ENCODE results near the gene PDE4B.

Gene PDE4B

GRCh38 chr1:65938506-65938905 lies 145.8 kb downstream of the PDE4B start:
- no peak for DNase-seq (ENCODE audit: low spot score)
- H3K36me3 Mint-ChIP-seq (ENCODE audit: low read depth), result no peaks in the 10 kb centered on the region

GRCh38 chr1:65939191-65939590 lies 146.5 kb downstream of the PDE4B start:
- Mint-ChIP-seq H3K9me3 (no peaks in the 10 kb centered on the region), H3K27me3 (ENCODE audit: low read depth) (peaks cover 18% of the 10 kb centered on the region), H3K36me3 (ENCODE audit: low read depth) (no peaks in the 10 kb centered on the region), H3K27ac (no peak overlapping the region), H3K4me1 (ENCODE audit: low read depth) (no peaks in the 10 kb centered on the region), H3K4me3 (no peak overlapping the region)
- DNase-seq (ENCODE audit: low spot score), result no peak

More at GRCh38 chr1:65938506-65938905, 145.8 kb downstream of the PDE4B start:
- no peaks in the 10 kb centered on the region for H3K4me1 Mint-ChIP-seq (ENCODE audit: low read depth)
- no peak overlapping the region for H3K4me3 Mint-ChIP-seq
- H3K27ac Mint-ChIP-seq, result no peak overlapping the region
- peaks cover 14% of the 10 kb centered on the region for H3K27me3 Mint-ChIP-seq (ENCODE audit: low read depth)
- H3K9me3 Mint-ChIP-seq, result no peaks in the 10 kb centered on the region

DNA sequence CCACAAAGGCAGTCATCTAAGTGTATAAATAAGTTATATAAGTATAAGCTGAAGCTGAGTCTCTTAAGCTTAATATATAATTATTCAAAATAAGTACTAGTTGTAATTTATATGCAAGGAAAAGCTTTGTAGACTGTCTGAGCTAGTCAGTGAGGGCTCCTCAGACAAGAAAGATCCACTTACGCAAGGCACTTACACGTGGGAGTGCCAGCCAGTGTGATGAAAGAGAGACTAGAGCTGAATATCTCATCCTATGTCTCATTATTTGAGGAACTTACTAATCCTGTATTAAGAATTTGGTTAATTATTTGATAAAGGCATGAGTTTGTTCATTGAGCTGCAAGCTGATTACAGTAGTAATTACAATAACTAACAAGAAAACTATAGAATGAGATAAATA lies 146.9 kb downstream of the PDE4B start:
- no peak overlapping the region for H3K4me3 Mint-ChIP-seq
- no peaks in the 10 kb centered on the region for H3K4me1 Mint-ChIP-seq (ENCODE audit: low read depth)
- H3K27ac Mint-ChIP-seq, result no peak overlapping the region
- no peaks in the 10 kb centered on the region for H3K9me3 Mint-ChIP-seq
- DNase-seq (ENCODE audit: low spot score), result no peak
- no peaks in the 10 kb centered on the region for H3K36me3 Mint-ChIP-seq (ENCODE audit: low read depth)
- H3K27me3 Mint-ChIP-seq (ENCODE audit: low read depth), result peaks cover 18% of the 10 kb centered on the region

- H3K4me3 Mint-ChIP-seq, result no peak overlapping the region
- DNase-seq (ENCODE audit: low spot score), result no peak
- H3K27me3 Mint-ChIP-seq (ENCODE audit: low read depth), result peaks cover 18% of the 10 kb centered on the region
- no peaks in the 10 kb centered on the region for H3K9me3 Mint-ChIP-seq
- no peak overlapping the region for H3K27ac Mint-ChIP-seq
- no peaks in the 10 kb centered on the region for H3K4me1 Mint-ChIP-seq (ENCODE audit: low read depth)
- H3K36me3 Mint-ChIP-seq (ENCODE audit: low read depth), result no peaks in the 10 kb centered on the region
Observed at GRCh38 chr1:65940126-65940525, 147.4 kb downstream of the PDE4B start.

DNA sequence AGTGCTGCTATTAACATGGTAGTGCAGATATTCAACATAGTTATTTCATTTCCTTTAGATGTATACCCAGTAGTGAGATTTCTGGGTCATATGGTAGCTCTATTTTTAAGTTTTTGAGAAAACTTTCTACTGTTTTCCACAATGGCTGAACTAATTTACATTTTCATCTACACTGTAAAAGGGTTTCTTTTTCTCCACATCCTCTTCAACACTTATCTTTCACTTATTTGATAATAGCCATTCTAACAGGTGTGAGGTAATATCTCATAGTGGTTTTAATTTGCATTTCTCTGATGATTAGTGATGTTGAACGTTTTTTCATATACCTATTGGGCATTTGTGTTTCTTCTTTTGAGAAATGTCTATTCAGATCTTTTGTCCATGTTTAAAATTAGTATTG lies 149.8 kb downstream of the PDE4B start:
- Mint-ChIP-seq H3K27ac (no peak overlapping the region), H3K9me3 (no peaks in the 10 kb centered on the region), H3K36me3 (ENCODE audit: low read depth) (no peaks in the 10 kb centered on the region), H3K4me3 (no peak overlapping the region), H3K27me3 (ENCODE audit: low read depth) (peaks cover 18% of the 10 kb centered on the region), H3K4me1 (ENCODE audit: low read depth) (no peaks in the 10 kb centered on the region)
- no peak for DNase-seq (ENCODE audit: low spot score)

GRCh38 chr1:65946376-65946775 lies 153.7 kb downstream of the PDE4B start:
- peaks cover 12% of the 10 kb centered on the region for H3K27me3 Mint-ChIP-seq (ENCODE audit: low read depth)
- no peak overlapping the region for H3K4me3 Mint-ChIP-seq
- H3K27ac Mint-ChIP-seq, result no peak overlapping the region
- no peaks in the 10 kb centered on the region for H3K36me3 Mint-ChIP-seq (ENCODE audit: low read depth)
- no peak for DNase-seq (ENCODE audit: low spot score)
- no peaks in the 10 kb centered on the region for H3K9me3 Mint-ChIP-seq
- H3K4me1 Mint-ChIP-seq (ENCODE audit: low read depth), result no peaks in the 10 kb centered on the region

- Mint-ChIP-seq H3K4me1 (ENCODE audit: low read depth) (no peaks in the 10 kb centered on the region), H3K36me3 (ENCODE audit: low read depth) (no peaks in the 10 kb centered on the region), H3K4me3 (no peak overlapping the region), H3K9me3 (no peaks in the 10 kb centered on the region), H3K27ac (no peak overlapping the region), H3K27me3 (ENCODE audit: low read depth) (peaks cover 8% of the 10 kb centered on the region)
- no peak for DNase-seq (ENCODE audit: low spot score)
Observed at GRCh38 chr1:65946960-65947359, 154.3 kb downstream of the PDE4B start.

DNA sequence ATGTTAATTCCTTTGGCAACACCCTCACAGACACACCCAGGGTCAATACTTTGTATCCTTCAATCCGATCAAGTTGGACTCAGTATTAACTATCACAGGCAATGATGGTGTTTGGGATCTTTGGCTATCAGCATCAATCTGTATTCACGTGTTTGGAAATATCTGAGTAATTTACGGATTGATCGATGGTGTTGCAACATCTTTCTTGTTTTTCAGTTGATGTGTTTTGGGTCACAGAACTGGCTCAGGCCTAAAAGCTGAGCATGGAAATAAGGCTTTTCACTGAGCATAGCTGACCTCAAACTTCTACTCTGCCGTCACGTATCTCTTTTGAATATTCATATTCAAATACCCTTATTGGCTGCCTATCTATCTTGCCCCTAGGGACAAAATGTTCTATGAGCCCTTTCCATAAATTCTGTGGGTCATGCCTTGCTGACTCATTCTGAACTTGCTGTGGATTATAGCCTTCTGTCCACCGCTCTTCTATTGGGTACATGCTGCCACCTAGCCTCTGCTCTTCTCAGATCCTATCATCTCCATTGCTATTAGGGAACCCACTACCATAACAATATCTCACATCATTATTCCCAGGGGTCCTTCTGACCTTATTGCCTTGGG lies 156.0 kb downstream of the PDE4B start:
- Mint-ChIP-seq H3K4me1 (ENCODE audit: low read depth) (no peaks in the 10 kb centered on the region), H3K27ac (no peak overlapping the region), H3K9me3 (no peaks in the 10 kb centered on the region), H3K36me3 (ENCODE audit: low read depth) (no peaks in the 10 kb centered on the region), H3K27me3 (ENCODE audit: low read depth) (peaks cover 2% of the 10 kb centered on the region), H3K4me3 (no peak overlapping the region)
- no peak for DNase-seq (ENCODE audit: low spot score)

DNA sequence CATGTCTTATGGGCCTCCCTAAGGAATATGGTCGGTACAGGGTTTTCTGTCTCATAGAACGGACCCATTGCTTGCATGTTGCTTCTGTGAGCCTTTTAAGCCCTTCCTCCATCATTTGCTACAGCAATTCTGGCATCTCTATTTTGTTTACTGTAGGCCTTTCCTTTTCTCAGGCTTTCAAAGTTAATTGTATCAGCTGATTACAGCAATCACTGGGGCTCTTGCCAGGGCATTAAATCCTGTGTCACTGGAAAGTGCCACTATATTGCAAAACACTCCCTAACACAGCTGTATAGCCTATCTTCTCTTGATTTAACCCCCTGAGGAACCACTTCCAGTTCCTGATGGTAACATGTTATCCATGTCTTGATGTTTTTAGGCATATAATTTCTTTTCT lies 156.5 kb downstream of the PDE4B start:
- H3K4me1 Mint-ChIP-seq (ENCODE audit: low read depth), result no peaks in the 10 kb centered on the region
- no peaks in the 10 kb centered on the region for H3K9me3 Mint-ChIP-seq
- no peak for DNase-seq (ENCODE audit: low spot score)

DNA sequence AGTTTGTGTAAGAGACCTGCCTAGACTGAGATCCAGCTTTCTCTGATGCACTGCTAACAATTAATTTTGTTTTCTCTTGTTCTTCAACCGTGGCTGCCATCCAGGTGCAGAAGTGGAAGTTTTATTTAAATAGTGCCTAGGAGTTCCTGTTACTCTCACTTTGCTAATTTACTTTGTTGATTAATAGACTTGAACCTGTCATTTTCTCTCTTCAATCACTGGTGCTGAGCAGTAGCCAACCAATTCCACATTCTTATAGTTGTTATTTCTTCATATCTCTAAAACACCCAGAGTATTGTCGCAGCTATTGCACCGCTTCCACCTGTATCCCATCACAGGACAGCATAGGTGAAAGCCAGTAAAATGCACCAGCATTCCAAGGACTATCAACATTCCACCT lies 157.2 kb downstream of the PDE4B start:
- Mint-ChIP-seq H3K27ac (no peak overlapping the region), H3K27me3 (ENCODE audit: low read depth) (no peaks in the 10 kb centered on the region), H3K36me3 (ENCODE audit: low read depth) (no peaks in the 10 kb centered on the region), H3K4me1 (ENCODE audit: low read depth) (no peaks in the 10 kb centered on the region), H3K4me3 (no peak overlapping the region), H3K9me3 (no peaks in the 10 kb centered on the region)
- no peak for DNase-seq (ENCODE audit: low spot score)

More for the DNA sequence above, 156.5 kb downstream of the PDE4B start:
- Mint-ChIP-seq H3K36me3 (ENCODE audit: low read depth) (no peaks in the 10 kb centered on the region), H3K27ac (no peak overlapping the region), H3K27me3 (ENCODE audit: low read depth) (no peaks in the 10 kb centered on the region), H3K4me3 (no peak overlapping the region)

DNA sequence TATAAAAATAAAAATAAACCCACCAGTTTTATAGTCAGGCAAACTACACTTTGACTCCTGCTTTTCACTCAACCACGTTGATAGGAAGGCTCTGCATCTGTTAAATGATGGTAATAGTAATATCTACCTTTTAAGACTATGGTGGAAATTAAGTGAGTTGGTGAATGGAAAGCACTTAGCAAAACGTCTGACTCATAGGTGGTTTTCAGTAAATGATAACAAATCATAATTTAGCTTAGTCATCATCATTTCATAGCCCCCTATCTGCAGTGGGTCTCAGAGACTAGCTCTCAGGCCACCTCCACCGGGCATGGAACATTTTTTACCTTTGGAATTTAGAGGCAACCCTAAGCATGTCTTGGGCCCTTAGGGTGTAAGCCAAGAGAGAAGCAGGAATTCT lies 160.0 kb downstream of the PDE4B start:
- no peaks in the 10 kb centered on the region for H3K36me3 Mint-ChIP-seq (ENCODE audit: low read depth)
- no peaks in the 10 kb centered on the region for H3K27me3 Mint-ChIP-seq (ENCODE audit: low read depth)
- no peaks in the 10 kb centered on the region for H3K4me1 Mint-ChIP-seq (ENCODE audit: low read depth)
- no peaks in the 10 kb centered on the region for H3K9me3 Mint-ChIP-seq
- DNase-seq (ENCODE audit: low spot score), result no peak
- no peak overlapping the region for H3K27ac Mint-ChIP-seq
- H3K4me3 Mint-ChIP-seq, result no peak overlapping the region

- H3K9me3 Mint-ChIP-seq, result no peaks in the 10 kb centered on the region
- no peak for DNase-seq (ENCODE audit: low spot score)
- H3K4me3 Mint-ChIP-seq, result no peak overlapping the region
- no peak overlapping the region for H3K27ac Mint-ChIP-seq
- H3K27me3 Mint-ChIP-seq (ENCODE audit: low read depth), result no peaks in the 10 kb centered on the region
- no peaks in the 10 kb centered on the region for H3K36me3 Mint-ChIP-seq (ENCODE audit: low read depth)
- no peaks in the 10 kb centered on the region for H3K4me1 Mint-ChIP-seq (ENCODE audit: low read depth)
Observed at GRCh38 chr1:65953170-65953569, 160.5 kb downstream of the PDE4B start.

DNA sequence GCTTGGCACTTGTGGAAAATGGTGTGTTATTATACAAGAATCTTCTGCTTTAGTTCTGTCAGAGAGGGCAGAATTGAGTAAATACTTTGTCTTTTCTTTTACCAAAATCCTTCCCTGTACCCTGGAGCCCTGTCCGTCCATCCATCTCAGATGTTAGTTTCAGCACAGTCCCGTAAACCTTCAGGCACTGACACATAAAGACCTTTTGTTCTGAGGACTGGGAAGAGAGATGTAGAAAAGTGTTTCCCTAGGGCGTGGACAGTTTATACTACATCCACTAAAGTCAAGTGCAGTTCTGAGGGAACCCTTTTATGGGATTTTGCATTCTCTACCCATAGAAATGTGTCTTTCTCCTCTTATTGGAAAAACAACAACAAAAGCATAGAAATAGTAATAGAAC lies 162.4 kb downstream of the PDE4B start:
- Mint-ChIP-seq H3K27ac (no peak overlapping the region), H3K4me3 (no peak overlapping the region), H3K4me1 (ENCODE audit: low read depth) (peaks cover 3% of the 10 kb centered on the region), H3K36me3 (ENCODE audit: low read depth) (no peaks in the 10 kb centered on the region), H3K9me3 (no peaks in the 10 kb centered on the region), H3K27me3 (ENCODE audit: low read depth) (no peaks in the 10 kb centered on the region)
- no peak for DNase-seq (ENCODE audit: low spot score)

GRCh38 chr1:65955503-65955902 lies 162.8 kb downstream of the PDE4B start:
- Mint-ChIP-seq H3K4me1 (ENCODE audit: low read depth) (peaks cover 4% of the 10 kb centered on the region), H3K9me3 (no peaks in the 10 kb centered on the region), H3K4me3 (no peak overlapping the region), H3K27me3 (ENCODE audit: low read depth) (no peaks in the 10 kb centered on the region), H3K27ac (no peak overlapping the region), H3K36me3 (ENCODE audit: low read depth) (no peaks in the 10 kb centered on the region)
- DNase-seq (ENCODE audit: low spot score), result no peak

DNA sequence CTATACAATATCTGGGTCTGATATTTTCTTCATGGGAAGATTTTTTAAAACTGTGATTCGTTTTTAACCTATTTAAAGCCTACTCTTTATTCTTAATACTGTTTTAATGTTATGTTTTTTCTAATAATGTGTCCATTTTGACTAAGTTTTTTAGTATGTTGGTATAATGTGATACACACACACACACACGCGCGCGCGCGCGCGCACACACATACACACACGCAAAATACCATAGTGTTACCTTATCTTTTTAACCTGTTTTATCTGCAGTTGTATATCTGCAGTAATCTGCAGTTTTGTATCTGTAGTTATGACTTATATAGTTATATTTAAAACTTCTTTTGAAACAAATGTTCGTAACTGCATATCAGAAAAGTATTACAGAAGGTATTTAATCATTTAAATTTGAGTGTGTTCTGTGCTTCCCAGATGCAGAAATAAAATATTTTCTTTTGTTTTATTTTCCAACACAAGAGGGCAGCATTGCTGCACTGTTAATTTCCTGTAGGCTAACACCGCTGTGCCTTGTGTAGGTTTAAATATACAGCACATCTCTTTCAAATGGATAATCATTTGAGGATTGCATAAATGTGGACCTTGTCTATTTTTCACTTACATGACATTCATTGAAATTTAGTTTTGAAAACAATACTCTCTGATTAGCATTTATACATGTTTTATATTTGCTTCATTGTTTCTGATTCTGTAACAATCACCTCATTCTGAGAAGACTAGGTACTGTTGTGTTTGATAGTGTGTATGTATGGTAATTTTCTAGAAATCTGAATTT lies 166.1 kb downstream of the PDE4B start:
- Mint-ChIP-seq H3K4me1 (ENCODE audit: low read depth) (peaks cover 4% of the 10 kb centered on the region), H3K9me3 (no peaks in the 10 kb centered on the region), H3K27me3 (ENCODE audit: low read depth) (peaks cover 4% of the 10 kb centered on the region), H3K4me3 (no peak overlapping the region), H3K27ac (no peak overlapping the region), H3K36me3 (ENCODE audit: low read depth) (no peaks in the 10 kb centered on the region)
- DNase-seq (ENCODE audit: low spot score), result no peak

Measured in T-helper 2 cell treated with Interferon-gamma antibody and Interleukin-4, amounts not matched to agents 5 μg/mL and 100 μg/mL, for 36 hours (primary cell).